Activated CD8-positive, alpha-beta T cell treated with anti-CD3 and anti-CD28 coated beads for 36 hours (primary cell): ENCODE results near the gene ZNF268. TPM values are rescaled to one million over a fixed set of nuclear protein-coding genes. Genes with fewer than 3 reads are reported as not detected.
A peak's percentile ranks its signal among the peaks of the same experiment; 100 is the strongest.

ENCODE experiments used
- ATAC-seq: fragments of 200-7000 bp; cut with Tn5 transposase; one replicate; pipeline ENCODE4 v1.10.0; 2021; ENCODE audit warnings: mild to moderate bottlenecking, moderate library complexity
- CTCF ChIA-PET: fragments of 350-600 bp; sonication (Branson Sonifier 250); formaldehyde crosslinking; loops from one replicate; lab custom pipeline; 2021; ENCODE audit warnings: antibody characterized with exemption; lab: Charles Lee
- POLR2A ChIA-PET: fragments of 350-600 bp; sonication (Branson Sonifier 250); formaldehyde crosslinking; loops from one replicate; lab custom pipeline; 2021; ENCODE audit warnings: antibody characterized with exemption; lab: Charles Lee
- DNase-seq: peaks from one replicate; pipeline ENCODE4 v3.0.0-alpha.2; 2020
- H3K27ac Mint-ChIP-seq: one replicate; pipeline ENCODE4 v1.8.0; 2021; ENCODE audit warnings: mild to moderate bottlenecking, mixed read lengths
- H3K27me3 Mint-ChIP-seq: one replicate; pipeline ENCODE4 v1.8.0; 2021; ENCODE audit warnings: mixed read lengths
- H3K36me3 Mint-ChIP-seq: one replicate; pipeline ENCODE4 v1.8.0; 2021; ENCODE audit warnings: low read depth, mixed read lengths
- H3K4me1 Mint-ChIP-seq: one replicate; pipeline ENCODE4 v1.8.0; 2021; ENCODE audit warnings: low read depth, mixed read lengths
- H3K4me3 Mint-ChIP-seq: one replicate; pipeline ENCODE4 v1.8.0; 2021; ENCODE audit warnings: mild to moderate bottlenecking, moderate library complexity, mixed read lengths
- H3K9me3 Mint-ChIP-seq: one replicate; pipeline ENCODE4 v1.8.0; 2021; ENCODE audit warnings: mixed read lengths
- intact Hi-C: fragments of 100-400 bp; cut with micrococcal nuclease; formaldehyde crosslinking; loops from one replicate; pipeline ENCODE4 v1.10.0; 2022
- total RNA-seq, 2 experiments: library from RNA; stranded (reverse); gene quantifications; one replicate each; pipeline ENCODE4 v1.2.3, GENCODE V29; 2021
- TF ChIP-seq, protein P1 (sequence below): fragments of 200-600 bp; IDR thresholded peaks from one replicate; pipeline ENCODE4 v1.8.0; 2022; ENCODE audit warnings: antibody characterized with exemption, mild to moderate bottlenecking

The ZNF268 gene
- total RNA-seq, 2 experiments from 2014 or later: 12.7 to 14.0 TPM

DNA sequence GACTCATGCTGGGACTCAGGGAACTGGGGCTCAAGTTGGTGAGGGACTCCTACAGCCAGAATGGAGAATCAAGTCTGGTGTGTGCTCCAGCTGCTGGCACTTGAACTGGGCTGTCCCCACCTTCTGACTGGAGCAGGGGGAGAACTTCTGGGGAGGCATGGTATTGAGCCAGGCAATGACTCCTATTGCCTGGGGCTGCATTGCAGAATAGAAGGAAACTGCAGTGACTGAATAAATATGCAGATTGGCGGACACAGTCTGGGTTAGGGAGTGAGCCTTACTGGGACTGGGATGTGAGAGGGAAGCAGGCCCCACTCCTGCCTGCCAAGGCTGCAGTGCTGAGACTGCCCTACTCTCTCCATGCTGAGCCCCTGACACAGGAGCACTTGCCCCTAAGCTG, 8.8 kb upstream of the ZNF268 start:
- Mint-ChIP-seq H3K9me3 (peaks cover 44% of the 10 kb centered on the region), H3K27ac (no peak overlapping the region), H3K4me1 (no peaks in the 10 kb centered on the region), H3K4me3 (no peak overlapping the region), H3K27me3 (no peaks in the 10 kb centered on the region), H3K36me3 (peaks cover 3% of the 10 kb centered on the region)
- ChIA-PET CTCF (no interaction called here), POLR2A (interaction anchor here (0.9 kb wide), 1 partner anchor 8 kb away, joined by 4 read pairs; no protein-coding TSS in a partner anchor)
- DNase-seq (no peak), ATAC-seq (no peak)
- intact Hi-C loops: no loop called here
- TF ChIP-seq, protein P1, sequence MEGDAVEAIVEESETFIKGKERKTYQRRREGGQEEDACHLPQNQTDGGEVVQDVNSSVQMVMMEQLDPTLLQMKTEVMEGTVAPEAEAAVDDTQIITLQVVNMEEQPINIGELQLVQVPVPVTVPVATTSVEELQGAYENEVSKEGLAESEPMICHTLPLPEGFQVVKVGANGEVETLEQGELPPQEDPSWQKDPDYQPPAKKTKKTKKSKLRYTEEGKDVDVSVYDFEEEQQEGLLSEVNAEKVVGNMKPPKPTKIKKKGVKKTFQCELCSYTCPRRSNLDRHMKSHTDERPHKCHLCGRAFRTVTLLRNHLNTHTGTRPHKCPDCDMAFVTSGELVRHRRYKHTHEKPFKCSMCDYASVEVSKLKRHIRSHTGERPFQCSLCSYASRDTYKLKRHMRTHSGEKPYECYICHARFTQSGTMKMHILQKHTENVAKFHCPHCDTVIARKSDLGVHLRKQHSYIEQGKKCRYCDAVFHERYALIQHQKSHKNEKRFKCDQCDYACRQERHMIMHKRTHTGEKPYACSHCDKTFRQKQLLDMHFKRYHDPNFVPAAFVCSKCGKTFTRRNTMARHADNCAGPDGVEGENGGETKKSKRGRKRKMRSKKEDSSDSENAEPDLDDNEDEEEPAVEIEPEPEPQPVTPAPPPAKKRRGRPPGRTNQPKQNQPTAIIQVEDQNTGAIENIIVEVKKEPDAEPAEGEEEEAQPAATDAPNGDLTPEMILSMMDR: no peak

- peaks cover 47% of the 10 kb centered on the region for H3K9me3 Mint-ChIP-seq
- ChIA-PET CTCF (no interaction called here), POLR2A (interaction anchor here (0.6 kb wide), 1 partner anchor 106 kb away, joined by 3 read pairs; no protein-coding TSS in a partner anchor)
- ATAC-seq: no peak
- intact Hi-C loops: no loop called here
- H3K36me3 Mint-ChIP-seq: peaks cover 5% of the 10 kb centered on the region
- DNase-seq: no peak
- no peaks in the 10 kb centered on the region for H3K4me1 Mint-ChIP-seq
- H3K27me3 Mint-ChIP-seq: no peaks in the 10 kb centered on the region
- H3K27ac Mint-ChIP-seq: no peak overlapping the region
- H3K4me3 Mint-ChIP-seq: no peak overlapping the region
- TF ChIP-seq, protein P1: no peak
These were observed 6.4 kb upstream of the ZNF268 start for GRCh38 chr12:133174901-133175300.

- ChIA-PET CTCF (interaction anchor here (0.8 to 1.7 kb wide), 6 partner anchors 22 to 197 kb away, joined by 3 to 6 read pairs (median 3); no protein-coding TSS in a partner anchor), POLR2A (interaction anchor here (0.6 to 1.7 kb wide), 6 partner anchors 8 to 129 kb away, joined by 3 to 7 read pairs (median 4); partner anchors contain the start of genes ZNF10 and ZNF891)
- H3K9me3 Mint-ChIP-seq: peaks cover 52% of the 10 kb centered on the region
- intact Hi-C loops: loop anchor here (1.0 kb wide), 1 partner anchor 100 kb away; the partner anchor contains the start of gene ZNF140
- ATAC-seq: no peak
- H3K27ac Mint-ChIP-seq: peak overlapping the region; percentile 41
- peaks cover 54% of the 10 kb centered on the region for H3K36me3 Mint-ChIP-seq
- H3K27me3 Mint-ChIP-seq: no peaks in the 10 kb centered on the region
- peaks cover 23% of the 10 kb centered on the region for H3K4me1 Mint-ChIP-seq
- no peak for DNase-seq
- TF ChIP-seq, protein P1: no peak
- no peak overlapping the region for H3K4me3 Mint-ChIP-seq
These were observed 626 bp upstream of the ZNF268 start for GRCh38 chr12:133180669-133181068.

GRCh38 chr12:133190176-133190575, 8.9 kb downstream of the ZNF268 start:
- POLR2A ChIA-PET: no interaction called here

GRCh38 chr12:133192847-133193246, 11.6 kb downstream of the ZNF268 start:
- H3K9me3 Mint-ChIP-seq: peaks cover 61% of the 10 kb centered on the region
- ATAC-seq: no peak
- H3K4me3 Mint-ChIP-seq: no peak overlapping the region
- intact Hi-C loops: no loop called here
- TF ChIP-seq, protein P1: no peak
- CTCF ChIA-PET: no interaction called here
- peaks cover 87% of the 10 kb centered on the region for H3K36me3 Mint-ChIP-seq
- H3K27me3 Mint-ChIP-seq: no peaks in the 10 kb centered on the region
- DNase-seq: no peak
- no peaks in the 10 kb centered on the region for H3K4me1 Mint-ChIP-seq
- POLR2A ChIA-PET: no interaction called here
- H3K27ac Mint-ChIP-seq: no peak overlapping the region

More at GRCh38 chr12:133190176-133190575, 8.9 kb downstream of the ZNF268 start:
- CTCF ChIA-PET: no interaction called here
- ATAC-seq: no peak
- TF ChIP-seq, protein P1: no peak
- peaks cover 100% of the 10 kb centered on the region for H3K36me3 Mint-ChIP-seq
- intact Hi-C loops: no loop called here
- peaks cover 5% of the 10 kb centered on the region for H3K4me1 Mint-ChIP-seq
- peaks cover 73% of the 10 kb centered on the region for H3K9me3 Mint-ChIP-seq
- H3K27me3 Mint-ChIP-seq: no peaks in the 10 kb centered on the region
- H3K27ac Mint-ChIP-seq: no peak overlapping the region
- DNase-seq: no peak
- H3K4me3 Mint-ChIP-seq: no peak overlapping the region
